K562 (cell line): ENCODE results near the gene PLCL2. TPM values are rescaled to one million over a fixed set of nuclear protein-coding genes. Genes with fewer than 3 reads are reported as not detected.

Experiments
- HDAC3 ChIP-seq: fragments of 450-650 bp; IDR thresholded peaks from 2 replicates; pipeline ENCODE4 v1.6.1; 2018; ENCODE audit warnings: borderline replicate concordance, mild to moderate bottlenecking, moderate library complexity; ENCODE audit not compliant: partially characterized antibody
- NBN ChIP-seq: fragments of 450-650 bp; IDR thresholded peaks from 2 replicates; pipeline ENCODE4 v1.6.1; 2016; ENCODE audit warnings: low read depth, mild to moderate bottlenecking
- NR2C1 ChIP-seq, 2 experiments: fragments of 450-650 bp; IDR thresholded peaks; 2 replicates each; pipeline ENCODE4 v1.6.1; 2017; ENCODE audit warnings: mild to moderate bottlenecking in 2 of 2, antibody characterized with exemption in 1 of 2, inconsistent platforms in 1 of 2, missing compliant biosample characterization in 1 of 2, missing genetic modification characterization in 1 of 2
- polyA plus RNA-seq, 8 experiments: library from polyadenylated mRNA; depleted of rRNA in 4 of 8; stranded (reverse) in 5 of 8; unstranded in 3 of 8; fragments of >200 nt; fragmentation: Nextera tagmentation in 2 of 8; fragmentation: Illumina TruSeq in 1 of 8; extraction: Ambion mirVana in 2 of 8; extraction: Trizol in 1 of 8; gene quantifications; 2 replicates each; pipeline versions ENCODE4 v1.2.1 to v1.2.3, GENCODE V29; 2011 to 2014; ENCODE audit warnings: inconsistent platforms in 1 of 8, missing spikeins in 1 of 8
- total RNA-seq, 7 experiments: library from RNA; depleted of rRNA in 6 of 7; stranded (reverse); fragments of >200 nt in 6 of 7; fragmentation: Illumina TruSeq in 2 of 7; extraction: Trizol in 2 of 7; gene quantifications; 2 replicates each; pipeline versions ENCODE4 v1.2.1 to v1.2.3, GENCODE V29; 2011 to 2021; ENCODE audit warnings: low replicate concordance in 1 of 7
- TF ChIP-seq, protein P1 (sequence below): fragments of 450-650 bp; IDR thresholded peaks from 2 replicates; pipeline ENCODE4 v1.6.1; 2016; ENCODE audit warnings: mild to moderate bottlenecking, moderate library complexity
- TF ChIP-seq, protein P2 (sequence below): fragments of 450-650 bp; formaldehyde crosslinking; IDR thresholded peaks from 2 replicates; pipeline ENCODE4 v1.4.0; 2020; ENCODE audit warnings: mild to moderate bottlenecking, mixed read lengths
- TF ChIP-seq, protein P3 (sequence below): fragments of 250-450 bp; sonication (Bioruptor Pico); IDR thresholded peaks from 2 replicates; pipeline ENCODE4 v1.4.0; 2020; ENCODE audit warnings: mild to moderate bottlenecking, moderate library complexity, borderline replicate concordance
- TF ChIP-seq, protein P4 (sequence below), 2 experiments: fragments of 150-350 bp in 1 of 2; IDR thresholded peaks; 2 replicates each; pipeline ENCODE4 v1.6.1; 2012 to 2016; ENCODE audit warnings: low read depth in 2 of 2, low read length in 2 of 2, mild to moderate bottlenecking in 1 of 2, moderate library complexity in 1 of 2

PLCL2 gene
- total and polyA plus RNA-seq, 9 of the 15 experiments (the other 6 are each of a cell fraction or from before 2014, with no cell fraction given) = 0.03 to 0.18 (median 0.11) TPM; not detected in 2

DNA sequence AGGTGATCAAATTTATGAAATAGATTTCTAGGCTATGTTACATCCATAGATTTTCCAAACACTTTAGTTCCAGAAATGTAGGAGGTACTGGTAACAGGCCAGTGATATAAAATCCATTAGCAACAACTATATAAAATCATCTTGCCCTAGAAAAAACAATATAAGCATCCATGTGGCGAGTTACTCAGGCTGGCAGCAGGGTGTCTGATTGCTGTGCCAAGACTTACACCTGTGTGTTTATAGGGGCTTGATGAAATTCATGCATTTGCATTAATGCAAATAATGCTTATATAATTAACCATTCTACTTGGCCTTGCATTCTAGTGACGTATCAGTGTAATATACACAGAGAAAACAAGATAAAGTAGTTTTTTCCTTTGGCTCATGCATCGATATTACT, 153.4 kb downstream of the PLCL2 start (continued):
- TF ChIP-seq, protein P1, sequence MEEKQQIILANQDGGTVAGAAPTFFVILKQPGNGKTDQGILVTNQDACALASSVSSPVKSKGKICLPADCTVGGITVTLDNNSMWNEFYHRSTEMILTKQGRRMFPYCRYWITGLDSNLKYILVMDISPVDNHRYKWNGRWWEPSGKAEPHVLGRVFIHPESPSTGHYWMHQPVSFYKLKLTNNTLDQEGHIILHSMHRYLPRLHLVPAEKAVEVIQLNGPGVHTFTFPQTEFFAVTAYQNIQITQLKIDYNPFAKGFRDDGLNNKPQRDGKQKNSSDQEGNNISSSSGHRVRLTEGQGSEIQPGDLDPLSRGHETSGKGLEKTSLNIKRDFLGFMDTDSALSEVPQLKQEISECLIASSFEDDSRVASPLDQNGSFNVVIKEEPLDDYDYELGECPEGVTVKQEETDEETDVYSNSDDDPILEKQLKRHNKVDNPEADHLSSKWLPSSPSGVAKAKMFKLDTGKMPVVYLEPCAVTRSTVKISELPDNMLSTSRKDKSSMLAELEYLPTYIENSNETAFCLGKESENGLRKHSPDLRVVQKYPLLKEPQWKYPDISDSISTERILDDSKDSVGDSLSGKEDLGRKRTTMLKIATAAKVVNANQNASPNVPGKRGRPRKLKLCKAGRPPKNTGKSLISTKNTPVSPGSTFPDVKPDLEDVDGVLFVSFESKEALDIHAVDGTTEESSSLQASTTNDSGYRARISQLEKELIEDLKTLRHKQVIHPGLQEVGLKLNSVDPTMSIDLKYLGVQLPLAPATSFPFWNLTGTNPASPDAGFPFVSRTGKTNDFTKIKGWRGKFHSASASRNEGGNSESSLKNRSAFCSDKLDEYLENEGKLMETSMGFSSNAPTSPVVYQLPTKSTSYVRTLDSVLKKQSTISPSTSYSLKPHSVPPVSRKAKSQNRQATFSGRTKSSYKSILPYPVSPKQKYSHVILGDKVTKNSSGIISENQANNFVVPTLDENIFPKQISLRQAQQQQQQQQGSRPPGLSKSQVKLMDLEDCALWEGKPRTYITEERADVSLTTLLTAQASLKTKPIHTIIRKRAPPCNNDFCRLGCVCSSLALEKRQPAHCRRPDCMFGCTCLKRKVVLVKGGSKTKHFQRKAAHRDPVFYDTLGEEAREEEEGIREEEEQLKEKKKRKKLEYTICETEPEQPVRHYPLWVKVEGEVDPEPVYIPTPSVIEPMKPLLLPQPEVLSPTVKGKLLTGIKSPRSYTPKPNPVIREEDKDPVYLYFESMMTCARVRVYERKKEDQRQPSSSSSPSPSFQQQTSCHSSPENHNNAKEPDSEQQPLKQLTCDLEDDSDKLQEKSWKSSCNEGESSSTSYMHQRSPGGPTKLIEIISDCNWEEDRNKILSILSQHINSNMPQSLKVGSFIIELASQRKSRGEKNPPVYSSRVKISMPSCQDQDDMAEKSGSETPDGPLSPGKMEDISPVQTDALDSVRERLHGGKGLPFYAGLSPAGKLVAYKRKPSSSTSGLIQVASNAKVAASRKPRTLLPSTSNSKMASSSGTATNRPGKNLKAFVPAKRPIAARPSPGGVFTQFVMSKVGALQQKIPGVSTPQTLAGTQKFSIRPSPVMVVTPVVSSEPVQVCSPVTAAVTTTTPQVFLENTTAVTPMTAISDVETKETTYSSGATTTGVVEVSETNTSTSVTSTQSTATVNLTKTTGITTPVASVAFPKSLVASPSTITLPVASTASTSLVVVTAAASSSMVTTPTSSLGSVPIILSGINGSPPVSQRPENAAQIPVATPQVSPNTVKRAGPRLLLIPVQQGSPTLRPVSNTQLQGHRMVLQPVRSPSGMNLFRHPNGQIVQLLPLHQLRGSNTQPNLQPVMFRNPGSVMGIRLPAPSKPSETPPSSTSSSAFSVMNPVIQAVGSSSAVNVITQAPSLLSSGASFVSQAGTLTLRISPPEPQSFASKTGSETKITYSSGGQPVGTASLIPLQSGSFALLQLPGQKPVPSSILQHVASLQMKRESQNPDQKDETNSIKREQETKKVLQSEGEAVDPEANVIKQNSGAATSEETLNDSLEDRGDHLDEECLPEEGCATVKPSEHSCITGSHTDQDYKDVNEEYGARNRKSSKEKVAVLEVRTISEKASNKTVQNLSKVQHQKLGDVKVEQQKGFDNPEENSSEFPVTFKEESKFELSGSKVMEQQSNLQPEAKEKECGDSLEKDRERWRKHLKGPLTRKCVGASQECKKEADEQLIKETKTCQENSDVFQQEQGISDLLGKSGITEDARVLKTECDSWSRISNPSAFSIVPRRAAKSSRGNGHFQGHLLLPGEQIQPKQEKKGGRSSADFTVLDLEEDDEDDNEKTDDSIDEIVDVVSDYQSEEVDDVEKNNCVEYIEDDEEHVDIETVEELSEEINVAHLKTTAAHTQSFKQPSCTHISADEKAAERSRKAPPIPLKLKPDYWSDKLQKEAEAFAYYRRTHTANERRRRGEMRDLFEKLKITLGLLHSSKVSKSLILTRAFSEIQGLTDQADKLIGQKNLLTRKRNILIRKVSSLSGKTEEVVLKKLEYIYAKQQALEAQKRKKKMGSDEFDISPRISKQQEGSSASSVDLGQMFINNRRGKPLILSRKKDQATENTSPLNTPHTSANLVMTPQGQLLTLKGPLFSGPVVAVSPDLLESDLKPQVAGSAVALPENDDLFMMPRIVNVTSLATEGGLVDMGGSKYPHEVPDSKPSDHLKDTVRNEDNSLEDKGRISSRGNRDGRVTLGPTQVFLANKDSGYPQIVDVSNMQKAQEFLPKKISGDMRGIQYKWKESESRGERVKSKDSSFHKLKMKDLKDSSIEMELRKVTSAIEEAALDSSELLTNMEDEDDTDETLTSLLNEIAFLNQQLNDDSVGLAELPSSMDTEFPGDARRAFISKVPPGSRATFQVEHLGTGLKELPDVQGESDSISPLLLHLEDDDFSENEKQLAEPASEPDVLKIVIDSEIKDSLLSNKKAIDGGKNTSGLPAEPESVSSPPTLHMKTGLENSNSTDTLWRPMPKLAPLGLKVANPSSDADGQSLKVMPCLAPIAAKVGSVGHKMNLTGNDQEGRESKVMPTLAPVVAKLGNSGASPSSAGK = no peak
- TF ChIP-seq HDAC3 (no peak), NR2C1 (IDR thresholded peaks at IDR 0.05) (no peak), NR2C1 (tag; IDR thresholded peaks at IDR 0.05) (no peak), NBN (no peak)
- TF ChIP-seq, protein P2, sequence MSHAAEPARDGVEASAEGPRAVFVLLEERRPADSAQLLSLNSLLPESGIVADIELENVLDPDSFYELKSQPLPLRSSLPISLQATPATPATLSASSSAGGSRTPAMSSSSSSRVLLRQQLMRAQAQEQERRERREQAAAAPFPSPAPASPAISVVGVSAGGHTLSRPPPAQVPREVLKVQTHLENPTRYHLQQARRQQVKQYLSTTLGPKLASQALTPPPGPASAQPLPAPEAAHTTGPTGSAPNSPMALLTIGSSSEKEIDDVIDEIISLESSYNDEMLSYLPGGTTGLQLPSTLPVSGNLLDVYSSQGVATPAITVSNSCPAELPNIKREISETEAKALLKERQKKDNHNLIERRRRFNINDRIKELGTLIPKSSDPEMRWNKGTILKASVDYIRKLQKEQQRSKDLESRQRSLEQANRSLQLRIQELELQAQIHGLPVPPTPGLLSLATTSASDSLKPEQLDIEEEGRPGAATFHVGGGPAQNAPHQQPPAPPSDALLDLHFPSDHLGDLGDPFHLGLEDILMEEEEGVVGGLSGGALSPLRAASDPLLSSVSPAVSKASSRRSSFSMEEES (CRISPR knock-in tag) = no peak
- TF ChIP-seq, protein P3, sequence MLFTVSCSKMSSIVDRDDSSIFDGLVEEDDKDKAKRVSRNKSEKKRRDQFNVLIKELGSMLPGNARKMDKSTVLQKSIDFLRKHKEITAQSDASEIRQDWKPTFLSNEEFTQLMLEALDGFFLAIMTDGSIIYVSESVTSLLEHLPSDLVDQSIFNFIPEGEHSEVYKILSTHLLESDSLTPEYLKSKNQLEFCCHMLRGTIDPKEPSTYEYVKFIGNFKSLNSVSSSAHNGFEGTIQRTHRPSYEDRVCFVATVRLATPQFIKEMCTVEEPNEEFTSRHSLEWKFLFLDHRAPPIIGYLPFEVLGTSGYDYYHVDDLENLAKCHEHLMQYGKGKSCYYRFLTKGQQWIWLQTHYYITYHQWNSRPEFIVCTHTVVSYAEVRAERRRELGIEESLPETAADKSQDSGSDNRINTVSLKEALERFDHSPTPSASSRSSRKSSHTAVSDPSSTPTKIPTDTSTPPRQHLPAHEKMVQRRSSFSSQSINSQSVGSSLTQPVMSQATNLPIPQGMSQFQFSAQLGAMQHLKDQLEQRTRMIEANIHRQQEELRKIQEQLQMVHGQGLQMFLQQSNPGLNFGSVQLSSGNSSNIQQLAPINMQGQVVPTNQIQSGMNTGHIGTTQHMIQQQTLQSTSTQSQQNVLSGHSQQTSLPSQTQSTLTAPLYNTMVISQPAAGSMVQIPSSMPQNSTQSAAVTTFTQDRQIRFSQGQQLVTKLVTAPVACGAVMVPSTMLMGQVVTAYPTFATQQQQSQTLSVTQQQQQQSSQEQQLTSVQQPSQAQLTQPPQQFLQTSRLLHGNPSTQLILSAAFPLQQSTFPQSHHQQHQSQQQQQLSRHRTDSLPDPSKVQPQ = no peak
- TF ChIP-seq, protein P4, sequence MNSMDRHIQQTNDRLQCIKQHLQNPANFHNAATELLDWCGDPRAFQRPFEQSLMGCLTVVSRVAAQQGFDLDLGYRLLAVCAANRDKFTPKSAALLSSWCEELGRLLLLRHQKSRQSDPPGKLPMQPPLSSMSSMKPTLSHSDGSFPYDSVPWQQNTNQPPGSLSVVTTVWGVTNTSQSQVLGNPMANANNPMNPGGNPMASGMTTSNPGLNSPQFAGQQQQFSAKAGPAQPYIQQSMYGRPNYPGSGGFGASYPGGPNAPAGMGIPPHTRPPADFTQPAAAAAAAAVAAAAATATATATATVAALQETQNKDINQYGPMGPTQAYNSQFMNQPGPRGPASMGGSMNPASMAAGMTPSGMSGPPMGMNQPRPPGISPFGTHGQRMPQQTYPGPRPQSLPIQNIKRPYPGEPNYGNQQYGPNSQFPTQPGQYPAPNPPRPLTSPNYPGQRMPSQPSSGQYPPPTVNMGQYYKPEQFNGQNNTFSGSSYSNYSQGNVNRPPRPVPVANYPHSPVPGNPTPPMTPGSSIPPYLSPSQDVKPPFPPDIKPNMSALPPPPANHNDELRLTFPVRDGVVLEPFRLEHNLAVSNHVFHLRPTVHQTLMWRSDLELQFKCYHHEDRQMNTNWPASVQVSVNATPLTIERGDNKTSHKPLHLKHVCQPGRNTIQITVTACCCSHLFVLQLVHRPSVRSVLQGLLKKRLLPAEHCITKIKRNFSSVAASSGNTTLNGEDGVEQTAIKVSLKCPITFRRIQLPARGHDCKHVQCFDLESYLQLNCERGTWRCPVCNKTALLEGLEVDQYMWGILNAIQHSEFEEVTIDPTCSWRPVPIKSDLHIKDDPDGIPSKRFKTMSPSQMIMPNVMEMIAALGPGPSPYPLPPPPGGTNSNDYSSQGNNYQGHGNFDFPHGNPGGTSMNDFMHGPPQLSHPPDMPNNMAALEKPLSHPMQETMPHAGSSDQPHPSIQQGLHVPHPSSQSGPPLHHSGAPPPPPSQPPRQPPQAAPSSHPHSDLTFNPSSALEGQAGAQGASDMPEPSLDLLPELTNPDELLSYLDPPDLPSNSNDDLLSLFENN (IDR thresholded peaks at IDR 0.05; ENCODE audit: low read depth in 2 of 2, low read length in 2 of 2) = no peak
